Panc1 (cell line): ENCODE measurements around the gene DNAJC13. TPM values are rescaled to one million over a fixed set of nuclear protein-coding genes. Genes with fewer than 3 reads are reported as not detected.

ENCODE experiments used
- ATAC-seq: fragments of 200-7000 bp; cut with Tn5 transposase; 2 replicates; pipeline ENCODE4 v1.9.1; 2020; ENCODE audit warnings: mild to moderate bottlenecking, moderate library complexity
- BruUV-seq: library from RNA; stranded (reverse); fragments of 400-500 nt; replicated peaks from 2 replicates; lab custom pipeline; 2021; lab: Mats Ljungman, UMichigan
- CTCF ChIA-PET: fragments of 300-600 bp; sonication (Branson Sonifier 250); formaldehyde crosslinking; loops from one replicate; lab custom pipeline; 2022; ENCODE audit warnings: antibody characterized with exemption; lab: Charles Lee
- POLR2A ChIA-PET: fragments of 300-600 bp; sonication (Branson Sonifier 250); formaldehyde crosslinking; loops from one replicate; lab custom pipeline; 2022; ENCODE audit warnings: antibody characterized with exemption; lab: Charles Lee
- DNase-seq: peaks from one replicate; pipeline ENCODE4 v3.0.0-alpha.2; 2010; ENCODE audit warnings: low read depth, low spot score
- H3K27ac ChIP-seq: 2 replicates; pipeline ENCODE4 v1.5.1; 2011; ENCODE audit warnings: mild to moderate bottlenecking, low read length, inconsistent platforms
- H3K27me3 ChIP-seq: fragments of 200-500 bp; sonication (Bioruptor generic); 2 replicates; pipeline ENCODE4 v1.6.0; 2014; ENCODE audit warnings: low read length, inconsistent platforms; ENCODE audit not compliant: control insufficient read depth, insufficient read depth
- H3K36me3 ChIP-seq: fragments of 200-500 bp; sonication (Bioruptor generic); 2 replicates; pipeline ENCODE4 v1.5.1; 2014; ENCODE audit warnings: inconsistent platforms, mild to moderate bottlenecking, low read length, moderate library complexity; ENCODE audit not compliant: control insufficient read depth, insufficient read depth
- H3K4me1 ChIP-seq: 2 replicates; pipeline ENCODE4 v1.5.1; 2011; ENCODE audit warnings: inconsistent platforms, mild to moderate bottlenecking, low read length, moderate library complexity; ENCODE audit not compliant: control insufficient read depth, insufficient read depth
- H3K4me3 ChIP-seq, 2 experiments: 2 replicates each; pipeline ENCODE4 v1.5.1; 2011 to 2012; ENCODE audit warnings: low read depth in 2 of 2, low read length in 2 of 2, mild to moderate bottlenecking in 2 of 2, inconsistent platforms in 1 of 2, moderate library complexity in 1 of 2
- H3K9me3 ChIP-seq: fragments of 200-500 bp; sonication (Bioruptor generic); 2 replicates; pipeline ENCODE4 v1.5.1; 2014; ENCODE audit warnings: low read depth, mild to moderate bottlenecking, inconsistent platforms, low read length, moderate library complexity; ENCODE audit not compliant: control insufficient read depth, insufficient read depth
- POLR2AphosphoS5 ChIP-seq: IDR thresholded peaks from 2 replicates; pipeline ENCODE4 v1.6.1; 2012; ENCODE audit warnings: mild to moderate bottlenecking, low read depth, low read length, moderate library complexity
- SIN3A ChIP-seq: IDR thresholded peaks from 2 replicates; pipeline ENCODE4 v1.6.1; 2012; ENCODE audit warnings: low read depth, mild to moderate bottlenecking, low read length, moderate library complexity, borderline replicate concordance; ENCODE audit not compliant: insufficient read depth
- TCF7L2 ChIP-seq: IDR thresholded peaks from 2 replicates; pipeline ENCODE4 v1.6.1; 2011; ENCODE audit warnings: mild to moderate bottlenecking, low read depth, low read length, inconsistent platforms
- in situ Hi-C: cut with HindIII; loops from 2 replicates; pipeline ENCODE4 v1.10.0; 2016; ENCODE audit warnings: low sequenced_read_pairs, low pct_unique_long_range_greater_than_20kb
- intact Hi-C: fragments of 100-400 bp; cut with micrococcal nuclease; formaldehyde crosslinking; loops from one replicate; pipeline ENCODE4 v1.10.0; 2022; ENCODE audit not compliant: unreplicated experiment
- total RNA-seq: library from RNA; stranded (reverse); gene quantifications from one replicate; pipeline ENCODE4 v1.2.1, GENCODE V29; 2021; ENCODE audit not compliant: unreplicated experiment
- TF ChIP-seq, protein P1 (sequence below), 2 experiments: IDR thresholded peaks; 2 replicates each; pipeline ENCODE4 v1.6.1; 2011 to 2012; ENCODE audit warnings: low read depth in 2 of 2, control low read depth in 1 of 2, low read length in 1 of 2, mild to moderate bottlenecking in 1 of 2, moderate library complexity in 1 of 2; ENCODE audit not compliant: insufficient read depth in 1 of 2
- TF ChIP-seq, protein P2 (sequence below): fragments of 450-650 bp; IDR thresholded peaks from 2 replicates; pipeline ENCODE4 v1.5.1; 2017; ENCODE audit warnings: mild to moderate bottlenecking

Gene DNAJC13
- total RNA-seq, 1 experiment from 2014 or later = 54.2 TPM

- peaks cover 42% of the 10 kb centered on the region for H3K36me3 ChIP-seq
- no peaks in the 10 kb centered on the region for H3K9me3 ChIP-seq
- ChIA-PET CTCF (no interaction called here), POLR2A (no interaction called here)
- H3K27me3 ChIP-seq = no peaks in the 10 kb centered on the region
- H3K4me1 ChIP-seq = no peaks in the 10 kb centered on the region
- in situ Hi-C loops = no loop called here
- BruUV-seq = no TSS peak
- no peak overlapping the region for H3K27ac ChIP-seq
- H3K4me3 ChIP-seq = no peak overlapping the region
- intact Hi-C loops = no loop called here
- ATAC-seq = no peak
- no peak for DNase-seq
- no peak for TF ChIP-seq SIN3A
- TF ChIP-seq, protein P1, sequence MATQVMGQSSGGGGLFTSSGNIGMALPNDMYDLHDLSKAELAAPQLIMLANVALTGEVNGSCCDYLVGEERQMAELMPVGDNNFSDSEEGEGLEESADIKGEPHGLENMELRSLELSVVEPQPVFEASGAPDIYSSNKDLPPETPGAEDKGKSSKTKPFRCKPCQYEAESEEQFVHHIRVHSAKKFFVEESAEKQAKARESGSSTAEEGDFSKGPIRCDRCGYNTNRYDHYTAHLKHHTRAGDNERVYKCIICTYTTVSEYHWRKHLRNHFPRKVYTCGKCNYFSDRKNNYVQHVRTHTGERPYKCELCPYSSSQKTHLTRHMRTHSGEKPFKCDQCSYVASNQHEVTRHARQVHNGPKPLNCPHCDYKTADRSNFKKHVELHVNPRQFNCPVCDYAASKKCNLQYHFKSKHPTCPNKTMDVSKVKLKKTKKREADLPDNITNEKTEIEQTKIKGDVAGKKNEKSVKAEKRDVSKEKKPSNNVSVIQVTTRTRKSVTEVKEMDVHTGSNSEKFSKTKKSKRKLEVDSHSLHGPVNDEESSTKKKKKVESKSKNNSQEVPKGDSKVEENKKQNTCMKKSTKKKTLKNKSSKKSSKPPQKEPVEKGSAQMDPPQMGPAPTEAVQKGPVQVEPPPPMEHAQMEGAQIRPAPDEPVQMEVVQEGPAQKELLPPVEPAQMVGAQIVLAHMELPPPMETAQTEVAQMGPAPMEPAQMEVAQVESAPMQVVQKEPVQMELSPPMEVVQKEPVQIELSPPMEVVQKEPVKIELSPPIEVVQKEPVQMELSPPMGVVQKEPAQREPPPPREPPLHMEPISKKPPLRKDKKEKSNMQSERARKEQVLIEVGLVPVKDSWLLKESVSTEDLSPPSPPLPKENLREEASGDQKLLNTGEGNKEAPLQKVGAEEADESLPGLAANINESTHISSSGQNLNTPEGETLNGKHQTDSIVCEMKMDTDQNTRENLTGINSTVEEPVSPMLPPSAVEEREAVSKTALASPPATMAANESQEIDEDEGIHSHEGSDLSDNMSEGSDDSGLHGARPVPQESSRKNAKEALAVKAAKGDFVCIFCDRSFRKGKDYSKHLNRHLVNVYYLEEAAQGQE (IDR thresholded peaks at IDR 0.05; ENCODE audit: insufficient read depth in 1 of 2, low read depth in 2 of 2, low read length in 1 of 2) = no peak
- TF ChIP-seq TCF7L2 = no peak
- no peak for TF ChIP-seq POLR2AphosphoS5
- TF ChIP-seq, protein P2, sequence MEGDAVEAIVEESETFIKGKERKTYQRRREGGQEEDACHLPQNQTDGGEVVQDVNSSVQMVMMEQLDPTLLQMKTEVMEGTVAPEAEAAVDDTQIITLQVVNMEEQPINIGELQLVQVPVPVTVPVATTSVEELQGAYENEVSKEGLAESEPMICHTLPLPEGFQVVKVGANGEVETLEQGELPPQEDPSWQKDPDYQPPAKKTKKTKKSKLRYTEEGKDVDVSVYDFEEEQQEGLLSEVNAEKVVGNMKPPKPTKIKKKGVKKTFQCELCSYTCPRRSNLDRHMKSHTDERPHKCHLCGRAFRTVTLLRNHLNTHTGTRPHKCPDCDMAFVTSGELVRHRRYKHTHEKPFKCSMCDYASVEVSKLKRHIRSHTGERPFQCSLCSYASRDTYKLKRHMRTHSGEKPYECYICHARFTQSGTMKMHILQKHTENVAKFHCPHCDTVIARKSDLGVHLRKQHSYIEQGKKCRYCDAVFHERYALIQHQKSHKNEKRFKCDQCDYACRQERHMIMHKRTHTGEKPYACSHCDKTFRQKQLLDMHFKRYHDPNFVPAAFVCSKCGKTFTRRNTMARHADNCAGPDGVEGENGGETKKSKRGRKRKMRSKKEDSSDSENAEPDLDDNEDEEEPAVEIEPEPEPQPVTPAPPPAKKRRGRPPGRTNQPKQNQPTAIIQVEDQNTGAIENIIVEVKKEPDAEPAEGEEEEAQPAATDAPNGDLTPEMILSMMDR = no peak
These were observed 113.3 kb downstream of the DNAJC13 start for GRCh38 chr3:132530624-132531023.

DNA sequence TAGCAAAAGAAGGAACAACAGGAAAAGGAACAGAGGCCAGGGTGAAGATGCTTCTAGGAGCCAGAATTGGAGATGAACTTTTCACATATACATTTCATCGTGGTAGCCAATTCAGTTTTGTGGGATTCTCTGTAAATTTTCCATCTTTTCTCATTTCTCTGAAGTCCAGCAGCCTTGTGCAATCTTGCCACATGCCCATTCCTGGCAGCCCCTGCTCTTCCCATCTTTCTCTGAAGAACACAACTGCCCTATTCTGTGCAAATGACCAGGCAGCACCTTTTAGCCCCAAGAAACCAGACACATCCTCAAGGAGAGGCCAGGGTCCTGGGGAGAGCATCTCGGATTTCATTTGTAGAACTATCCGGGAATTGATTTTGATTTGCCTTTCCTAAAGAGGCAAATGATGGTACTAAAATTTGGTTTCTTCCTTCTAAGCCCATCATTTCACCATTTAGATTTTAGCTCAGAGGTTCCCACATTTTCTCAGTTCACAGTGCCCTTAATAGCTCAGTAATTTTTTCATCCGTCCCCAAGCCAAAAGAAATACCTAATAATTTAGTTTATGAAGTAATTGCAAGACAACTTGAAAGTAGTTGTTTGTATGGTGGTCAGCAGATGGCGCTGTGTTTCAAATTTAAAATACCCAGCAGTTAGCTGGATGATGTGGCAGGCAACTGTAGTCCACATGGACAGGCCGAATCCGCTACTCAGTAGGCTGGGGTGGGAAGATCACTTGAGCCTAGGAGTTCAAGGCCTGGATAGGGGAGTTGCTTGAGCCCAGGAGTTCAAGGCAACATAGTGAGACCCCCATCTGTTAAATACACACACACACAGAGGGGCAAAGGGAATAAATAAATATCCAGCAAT lies 118.5 kb downstream of the DNAJC13 start:
- no TSS peak for BruUV-seq
- H3K36me3 ChIP-seq = peaks cover 23% of the 10 kb centered on the region
- intact Hi-C loops = loop anchor here (1.0 kb wide), 1 partner anchor 106 kb away; no protein-coding TSS in a partner anchor
- DNase-seq = peak; percentile 53
- in situ Hi-C loops = no loop called here
- no peaks in the 10 kb centered on the region for H3K4me1 ChIP-seq
- peak; percentile 82 for ATAC-seq
- POLR2A ChIA-PET = no interaction called here
- no peaks in the 10 kb centered on the region for H3K9me3 ChIP-seq
- CTCF ChIA-PET = interaction anchor here (0.8 to 1.1 kb wide), 5 partner anchors 10 to 108 kb away, joined by 3 to 13 read pairs (median 5); no protein-coding TSS in a partner anchor
- no peak overlapping the region for H3K27ac ChIP-seq
- TF ChIP-seq, protein P2 = peak; percentile 84
- TF ChIP-seq POLR2AphosphoS5 = no peak
- H3K4me3 ChIP-seq = no peak overlapping the region
- no peaks in the 10 kb centered on the region for H3K27me3 ChIP-seq
